ENCODE data around the gene KAT6B. TPM values are rescaled to one million over a fixed set of nuclear protein-coding genes. Genes with fewer than 3 reads are reported as not detected.

Gene KAT6B
- total and polyA plus RNA-seq, 2 of the 8 experiments (the other 6 are each of a cell fraction or from before 2014, with no cell fraction given), result 7.3 to 30.8 TPM

- H2AFZ ChIP-seq (ENCODE audit: low read length), result no peak overlapping the region
- no peak overlapping the region for H3K4me3 ChIP-seq (ENCODE audit: extremely low read depth in 1 of 4, insufficient read depth in 2 of 4, low read depth in 3 of 4, low read length in 4 of 4)
- H3K27me3 ChIP-seq (replicated peaks in 1 of 4; ENCODE audit: control insufficient read depth in 3 of 4, extremely low read depth in 1 of 4, insufficient read depth in 3 of 4, low read length in 3 of 4), result no peaks in the 10 kb centered on the region
- no peak overlapping the region for H4K8ac ChIP-seq (ENCODE audit: extremely low read depth, insufficient read depth, low read length)
- ChIA-PET CTCF (ENCODE audit: partially characterized antibody) (interaction anchor here (1.0 kb wide), 1 partner anchor 617 kb away, joined by 3 read pairs; no protein-coding TSS in a partner anchor), POLR2A (ENCODE audit: partially characterized antibody) (no interaction called here)
- no peaks in the 10 kb centered on the region for H3K9me3 ChIP-seq (ENCODE audit: insufficient read depth in 2 of 2, low read depth in 1 of 2, low read length in 1 of 2)
- H3K4me1 ChIP-seq (replicated peaks in 1 of 4; ENCODE audit: control insufficient read depth in 3 of 4, insufficient read depth in 4 of 4, low read length in 3 of 4), result no peaks in the 10 kb centered on the region
- H3K4ac ChIP-seq (replicated peaks; ENCODE audit: insufficient read length, low read depth, low read length), result no peak overlapping the region
- H2BK12ac ChIP-seq (ENCODE audit: low read depth, low read length), result no peak overlapping the region
- no peaks in the 10 kb centered on the region; the same call in 1 of the 2 replicates for H3K79me1 ChIP-seq (ENCODE audit: low read depth, low read length)
- no peak overlapping the region for H2BK15ac ChIP-seq (ENCODE audit: low read length)
- H3K14ac ChIP-seq (ENCODE audit: insufficient read length), result no peak overlapping the region
- FAIRE-seq (no peak), DNase-seq (ENCODE audit: low read depth in 1 of 2, low spot score in 2 of 2) (no peak)
- H2BK120ac ChIP-seq (replicated peaks; ENCODE audit: low read depth, low read length), result no peak overlapping the region
- H3K56ac ChIP-seq (replicated peaks; ENCODE audit: insufficient read length, low read depth, low read length), result no peak overlapping the region
- H3K23ac ChIP-seq (ENCODE audit: insufficient read length), result no peak overlapping the region
- no peaks in the 10 kb centered on the region for H3K36me3 ChIP-seq (ENCODE audit: control insufficient read depth in 2 of 4, insufficient read depth in 4 of 4, low read length in 3 of 4)
- H3K23me2 ChIP-seq (ENCODE audit: low read depth, low read length), result no peaks in the 10 kb centered on the region
- no peak overlapping the region for H2AK5ac ChIP-seq (ENCODE audit: low read depth, low read length)
- no peak overlapping the region for H3K4me2 ChIP-seq (ENCODE audit: insufficient read depth in 1 of 2, low read depth in 2 of 2, low read length in 2 of 2)
- 82% methylated on average over 1 of the region's 1 CpG; no CpG with 5 or more reads in 1 of the 2 experiments for WGBS, 2 experiments (ENCODE audit: extremely low coverage in 1 of 2, insufficient coverage in 1 of 2, insufficient read length in 1 of 2, insufficient replicate concordance in 2 of 2, low coverage in 1 of 2, low lambda C conversion rate in 2 of 2, missing lambda C conversion rate in 1 of 2)
- H3K18ac ChIP-seq (ENCODE audit: extremely low read depth, low read length), result no peak overlapping the region
- TF ChIP-seq YY1 (IDR thresholded peaks at IDR 0.05; ENCODE audit: low read depth, low read length) (no peak), CREB1 (IDR thresholded peaks at IDR 0.05) (no peak), EP300 (IDR thresholded peaks at IDR 0.05; ENCODE audit: borderline replicate concordance in 1 of 2, low read depth in 2 of 2, low read length in 2 of 2) (no peak), SIRT6 (IDR thresholded peaks at IDR 0.05; ENCODE audit: low read length) (no peak), CHD1 (IDR thresholded peaks at IDR 0.05; ENCODE audit: low read depth, low read length) (no peak)
- H2BK20ac ChIP-seq (ENCODE audit: low read length), result no peak overlapping the region
- H4K91ac ChIP-seq (replicated peaks; ENCODE audit: insufficient read length, low read length), result no peak overlapping the region
- peaks cover 3 to 22% of the 10 kb centered on the region in 2 experiments; a peak in 2 of 4 replicates for H3K79me2 ChIP-seq (ENCODE audit: control insufficient read depth in 1 of 2, insufficient read depth in 2 of 2, low read length in 2 of 2)
- H3K9ac ChIP-seq (replicated peaks in 1 of 4; ENCODE audit: extremely low read depth in 1 of 4, low read depth in 3 of 4, low read length in 3 of 4), result no peak overlapping the region
- H2BK5ac ChIP-seq (ENCODE audit: low read depth, low read length), result no peak overlapping the region
- no peaks in the 10 kb centered on the region for H4K20me1 ChIP-seq (replicated peaks in 1 of 2; ENCODE audit: control insufficient read depth in 1 of 2, insufficient read depth in 2 of 2, low read length in 2 of 2)
- no peak overlapping the region for H4K5ac ChIP-seq (ENCODE audit: insufficient read length, low read depth, low read length)
- H3K27ac ChIP-seq (ENCODE audit: low read depth, low read length), result no peak overlapping the region
Observed at GRCh38 chr10:74883428-74883827, 57.0 kb downstream of the KAT6B start.

Measured in H1 (cell line).